Measurements from ENCODE around the gene MLANA. TPM values are rescaled to one million over a fixed set of nuclear protein-coding genes. Genes with fewer than 3 reads are reported as not detected.
"Not testable (repeated sequence)": the region's sequence is repeated elsewhere in the genome, so short reads cannot be mapped to it uniquely, and the experiment has no call there.

MLANA gene
- total RNA-seq, 6 experiments from 2014 or later, result not detected

DNA sequence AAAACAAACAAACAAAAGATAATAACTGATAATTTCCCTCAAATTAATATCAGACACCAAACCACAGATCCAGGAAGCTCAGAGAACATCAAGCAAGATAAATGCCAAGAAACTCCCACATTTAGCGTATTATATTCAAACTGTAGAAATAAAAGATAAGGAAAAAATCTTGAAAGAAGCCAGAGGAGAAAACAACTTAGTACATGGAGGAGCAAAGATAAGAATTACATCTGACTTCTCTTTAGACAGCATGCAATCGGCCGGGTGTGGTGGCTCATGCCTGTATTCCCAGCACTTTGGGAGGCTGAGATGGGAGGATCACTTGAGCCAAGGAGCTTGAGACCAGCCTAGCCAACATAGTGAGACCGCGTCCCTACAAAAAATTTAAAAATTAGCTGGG, 17.2 kb upstream of the MLANA start:
- Mint-ChIP-seq H3K36me3 (ENCODE audit: low read depth) (peaks cover 7% of the 10 kb centered on the region), H3K27ac (no peak overlapping the region), H3K27me3 (ENCODE audit: insufficient read depth) (peaks cover 2% of the 10 kb centered on the region; the same call in 1 of the 2 replicates), H3K9me3 (no peaks in the 10 kb centered on the region; the same call in 1 of the 2 replicates), H3K4me3 (no peak overlapping the region), H3K4me1 (ENCODE audit: low read depth) (peaks cover 17% of the 10 kb centered on the region)
- no peak for DNase-seq
- TF ChIP-seq CTCF (IDR thresholded peaks at IDR 0.05), result no peak

GRCh38 chr9:5874048-5874447, 16.6 kb upstream of the MLANA start:
- no peak for DNase-seq
- H3K36me3 Mint-ChIP-seq (ENCODE audit: low read depth), result peaks cover 7% of the 10 kb centered on the region
- no peak for TF ChIP-seq CTCF (IDR thresholded peaks at IDR 0.05)
- H3K4me3 Mint-ChIP-seq, result no peak overlapping the region
- peaks cover 2% of the 10 kb centered on the region; the same call in 1 of the 2 replicates for H3K27me3 Mint-ChIP-seq (ENCODE audit: insufficient read depth)
- no peaks in the 10 kb centered on the region; the same call in 1 of the 2 replicates for H3K9me3 Mint-ChIP-seq
- H3K4me1 Mint-ChIP-seq (ENCODE audit: low read depth), result peaks cover 23% of the 10 kb centered on the region
- no peak overlapping the region for H3K27ac Mint-ChIP-seq

DNA sequence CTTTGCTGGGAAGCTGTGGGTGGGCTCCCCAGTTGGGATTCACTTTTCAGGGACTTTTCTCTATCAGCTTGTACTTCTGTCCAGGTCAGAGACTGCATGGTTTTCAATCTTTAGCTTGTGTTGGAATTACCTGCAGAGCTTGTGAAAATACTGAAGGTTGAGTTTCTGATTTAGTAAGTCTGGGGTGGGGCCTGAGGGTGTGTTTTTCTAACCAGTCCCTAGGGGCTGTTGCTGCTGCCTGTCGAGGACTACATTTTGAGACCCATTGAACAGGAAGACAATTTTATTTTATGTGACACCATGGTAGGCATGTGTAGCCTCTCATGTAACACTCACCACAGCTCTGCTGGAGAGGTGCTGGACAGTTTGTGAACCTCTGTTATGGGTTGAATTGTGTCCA, 14.7 kb upstream of the MLANA start:
- Mint-ChIP-seq H3K27ac (no peak overlapping the region), H3K36me3 (ENCODE audit: low read depth) (peaks cover 7% of the 10 kb centered on the region), H3K27me3 (ENCODE audit: insufficient read depth) (peaks cover 2% of the 10 kb centered on the region; the same call in 1 of the 2 replicates), H3K9me3 (no peaks in the 10 kb centered on the region; the same call in 1 of the 2 replicates), H3K4me1 (ENCODE audit: low read depth) (peaks cover 40% of the 10 kb centered on the region), H3K4me3 (no peak overlapping the region)
- no peak for TF ChIP-seq CTCF (IDR thresholded peaks at IDR 0.05)
- no peak for DNase-seq

DNA sequence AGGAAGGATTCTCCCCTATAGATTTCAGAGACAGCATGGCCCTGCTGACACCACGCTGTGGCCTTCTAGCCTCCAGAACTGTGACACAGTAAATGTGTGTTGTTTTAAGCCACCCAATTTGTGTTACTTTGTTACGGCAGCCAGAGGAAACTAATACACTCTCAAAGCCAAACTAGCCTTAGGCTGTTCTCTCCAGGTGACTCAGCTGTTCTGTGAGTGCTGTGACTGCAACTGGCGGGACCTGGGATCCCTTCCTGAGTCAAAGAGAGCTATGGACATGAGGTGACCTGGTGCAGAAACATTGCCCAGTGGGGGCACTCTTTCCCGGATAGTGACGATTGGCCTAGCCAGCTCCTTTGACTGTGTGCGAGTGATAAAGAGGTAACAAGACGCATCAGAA, 14.0 kb upstream of the MLANA start:
- Mint-ChIP-seq H3K4me3 (no peak overlapping the region), H3K4me1 (ENCODE audit: low read depth) (peaks cover 38% of the 10 kb centered on the region), H3K9me3 (no peaks in the 10 kb centered on the region; the same call in 1 of the 2 replicates), H3K27ac (no peak overlapping the region), H3K36me3 (ENCODE audit: low read depth) (peaks cover 7% of the 10 kb centered on the region), H3K27me3 (ENCODE audit: insufficient read depth) (peaks cover 2% of the 10 kb centered on the region; the same call in 1 of the 2 replicates)
- no peak for DNase-seq
- TF ChIP-seq CTCF (IDR thresholded peaks at IDR 0.05), result no peak

GRCh38 chr9:5879419-5880181, 11.1 kb upstream of the MLANA start:
- H3K27me3 Mint-ChIP-seq (ENCODE audit: insufficient read depth), result no peaks in the 10 kb centered on the region
- peak overlapping the region; percentile 84 for H3K4me3 Mint-ChIP-seq
- TF ChIP-seq CTCF (IDR thresholded peaks at IDR 0.05), result no peak
- DNase-seq, result peak; percentile 89
- H3K4me1 Mint-ChIP-seq (ENCODE audit: low read depth), result peaks cover 29% of the 10 kb centered on the region
- peaks cover 7% of the 10 kb centered on the region for H3K36me3 Mint-ChIP-seq (ENCODE audit: low read depth)
- H3K9me3 Mint-ChIP-seq, result no peaks in the 10 kb centered on the region; the same call in 1 of the 2 replicates
- peak overlapping the region; percentile 76 for H3K27ac Mint-ChIP-seq

GRCh38 chr9:5882244-5883012, 8.3 kb upstream of the MLANA start:
- H3K9me3 Mint-ChIP-seq; H3K27ac Mint-ChIP-seq; DNase-seq; H3K4me3 Mint-ChIP-seq; H3K36me3 Mint-ChIP-seq (ENCODE audit: low read depth); H3K27me3 Mint-ChIP-seq (ENCODE audit: insufficient read depth): not testable (repeated sequence)
- H3K4me1 Mint-ChIP-seq (ENCODE audit: low read depth), result peaks cover 29% of the 10 kb centered on the region

Measured in HFFc6 (cell line).